Stimulated activated CD4-positive, alpha-beta T cell treated with anti-CD3 and anti-CD28 coated beads, TNF-alpha, amount 100 ng/mL, for 4 hours (primary cell): ENCODE measurements around the gene CEP128.
"Not testable (repeated sequence)": the region's sequence is repeated elsewhere in the genome, so short reads cannot be mapped to it uniquely, and the experiment has no call there.

Experiments used
- DNase-seq, 3 experiments: peaks; one replicate each; pipeline ENCODE4 v3.0.0-alpha.2; 2020; ENCODE audit warnings: low read depth in 3 of 3

CEP128 gene

GRCh38 chr14:80953211-80953610 is 11.7 kb upstream of the CEP128 start:
- not testable (repeated sequence) for DNase-seq

GRCh38 chr14:80951491-80951890 is 10.0 kb upstream of the CEP128 start:
- DNase-seq, result no peak

- DNase-seq, result no peak
Measured at GRCh38 chr14:80948291-80948690, 6.8 kb upstream of the CEP128 start.

- DNase-seq, result no peak
Measured at GRCh38 chr14:80946797-80947196, 5.3 kb upstream of the CEP128 start.

GRCh38 chr14:80946187-80946586 is 4.6 kb upstream of the CEP128 start:
- no peak for DNase-seq

- no peak for DNase-seq
Measured at GRCh38 chr14:80944861-80945617, 3.5 kb upstream of the CEP128 start.

- DNase-seq, result no peak
Measured at GRCh38 chr14:80942191-80942600, 658 bp upstream of the CEP128 start.

- no peak for DNase-seq
Measured at GRCh38 chr14:80940146-80940545, 1.4 kb downstream of the CEP128 start.

GRCh38 chr14:80933686-80934085 is 7.9 kb downstream of the CEP128 start:
- no peak for DNase-seq

GRCh38 chr14:80933282-80933681 is 8.3 kb downstream of the CEP128 start:
- no peak for DNase-seq

- DNase-seq, result no peak
Measured at GRCh38 chr14:80930836-80931389, 10.6 kb downstream of the CEP128 start.

- DNase-seq, result no peak
Measured at GRCh38 chr14:80930095-80930494, 11.4 kb downstream of the CEP128 start.

GRCh38 chr14:80927083-80927989 is 14.2 kb downstream of the CEP128 start:
- DNase-seq, result no peak

GRCh38 chr14:80926397-80927082 is 15.0 kb downstream of the CEP128 start:
- no peak for DNase-seq

- no peak for DNase-seq
Measured at GRCh38 chr14:80924365-80925103, 17.0 kb downstream of the CEP128 start.

- no peak for DNase-seq
Measured at GRCh38 chr14:80923368-80923767, 18.2 kb downstream of the CEP128 start.

GRCh38 chr14:80919622-80920021 is 21.9 kb downstream of the CEP128 start:
- no peak for DNase-seq

- not testable (repeated sequence) for DNase-seq
Measured at GRCh38 chr14:80912013-80912412, 29.5 kb downstream of the CEP128 start.

- no peak for DNase-seq
Measured at GRCh38 chr14:80906946-80907345, 34.6 kb downstream of the CEP128 start.

GRCh38 chr14:80906336-80906735 is 35.2 kb downstream of the CEP128 start:
- no peak for DNase-seq

- DNase-seq, result no peak
Measured at GRCh38 chr14:80902608-80903007, 38.9 kb downstream of the CEP128 start.
